Right ventricle myocardium superior (tissue), 1 donor: ENCODE results near the gene PEAK3. TPM values are rescaled to one million over a fixed set of nuclear protein-coding genes. Genes with fewer than 3 reads are reported as not detected.
A peak's percentile ranks its signal among the peaks of the same experiment; 100 is the strongest.

Experiments
- ATAC-seq: fragments of 200-7000 bp; cut with Tn5 transposase; one replicate; pipeline ENCODE4 v1.9.1; 2020; ENCODE audit warnings: mild to moderate bottlenecking; ENCODE audit not compliant: poor library complexity
- DNase-seq: peaks from one replicate; pipeline ENCODE4 v3.0.0-alpha.2; 2020
- intact Hi-C: fragments of 100-400 bp; cut with DNase I; formaldehyde crosslinking; loops from one replicate; pipeline ENCODE4 v1.11.2; 2022
- total RNA-seq: library from RNA; stranded (reverse); fragmentation: NEBNext Ultra II Directional; extraction: Animal tissue kit (Norgen Biotek cat#: 25700); gene quantifications from one replicate; pipeline ENCODE4 v1.2.1, GENCODE V29; 2021
- donor health status: DM: no; HTN: yes; CAD: no; lungs with severe emphysema.

PEAK3 gene
- total RNA-seq, 1 donor from 2014 or later = 0.70 TPM

- ATAC-seq (peak; percentile 51), DNase-seq (peak; percentile 78)
- intact Hi-C loops = no loop called here
Observed at GRCh38 chr19:2246801-2247361, 35.1 kb downstream of the PEAK3 start.

DNA sequence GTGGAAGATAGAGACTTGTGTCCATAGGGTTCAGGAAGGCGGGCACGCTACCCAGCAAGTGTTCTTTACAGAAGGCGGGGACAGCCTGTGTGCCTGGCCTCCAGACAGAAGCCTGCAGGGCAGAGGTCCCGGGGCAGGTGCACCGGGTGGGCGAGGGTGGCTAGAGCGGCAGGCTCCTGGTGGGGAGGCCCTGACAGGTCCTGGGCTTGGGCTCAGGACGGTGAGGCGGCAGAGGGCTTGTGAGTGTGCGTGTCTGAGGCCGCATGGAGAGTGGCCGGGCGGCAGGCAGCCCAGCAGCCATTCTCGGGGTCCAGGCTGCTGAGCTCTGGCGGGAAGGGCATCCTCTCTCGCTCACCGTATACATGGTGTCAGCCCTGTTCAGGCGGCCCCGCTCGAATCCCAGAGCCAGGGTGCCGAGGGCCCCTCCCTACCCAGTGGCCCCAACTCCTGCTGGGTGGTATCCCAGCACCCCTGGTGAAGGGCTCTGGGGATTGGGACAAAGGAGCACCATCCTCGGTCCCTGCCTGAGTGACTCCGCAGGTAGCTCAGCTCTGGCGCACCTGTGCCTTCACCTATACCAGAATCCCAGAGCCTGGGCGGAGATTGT, 35.9 kb downstream of the PEAK3 start:
- intact Hi-C loops = no loop called here
- DNase-seq = no peak

DNA sequence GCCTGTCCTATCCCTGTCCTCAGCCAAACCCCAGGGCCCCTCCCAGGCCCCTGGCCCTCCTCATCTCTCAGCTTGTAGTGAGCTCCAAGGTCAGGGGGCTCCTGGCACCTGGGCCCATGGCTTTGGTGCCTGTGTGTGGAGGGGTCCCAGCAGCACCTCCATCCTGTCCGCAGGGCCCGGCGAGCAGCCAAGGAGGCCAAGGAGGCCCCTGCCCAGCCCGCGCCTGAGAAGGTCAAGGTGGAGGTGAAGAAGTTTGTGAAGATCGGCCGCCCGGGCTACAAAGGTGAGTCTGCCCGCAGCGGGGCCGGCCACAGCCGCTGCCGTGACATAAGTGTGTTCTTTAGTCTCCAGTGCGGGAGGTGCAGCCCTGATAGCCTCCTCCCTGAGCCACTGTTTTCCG, 36.7 kb downstream of the PEAK3 start:
- intact Hi-C loops = no loop called here
- no peak for ATAC-seq
- DNase-seq = no peak

More for the DNA sequence above, 35.9 kb downstream of the PEAK3 start:
- no peak for ATAC-seq

GRCh38 chr19:2244486-2244885, 37.5 kb downstream of the PEAK3 start:
- no peak for ATAC-seq
- intact Hi-C loops = no loop called here
- no peak for DNase-seq

- DNase-seq = no peak
- no peak for ATAC-seq
- intact Hi-C loops = no loop called here
Observed at GRCh38 chr19:2244125-2244411, 37.9 kb downstream of the PEAK3 start.

DNA sequence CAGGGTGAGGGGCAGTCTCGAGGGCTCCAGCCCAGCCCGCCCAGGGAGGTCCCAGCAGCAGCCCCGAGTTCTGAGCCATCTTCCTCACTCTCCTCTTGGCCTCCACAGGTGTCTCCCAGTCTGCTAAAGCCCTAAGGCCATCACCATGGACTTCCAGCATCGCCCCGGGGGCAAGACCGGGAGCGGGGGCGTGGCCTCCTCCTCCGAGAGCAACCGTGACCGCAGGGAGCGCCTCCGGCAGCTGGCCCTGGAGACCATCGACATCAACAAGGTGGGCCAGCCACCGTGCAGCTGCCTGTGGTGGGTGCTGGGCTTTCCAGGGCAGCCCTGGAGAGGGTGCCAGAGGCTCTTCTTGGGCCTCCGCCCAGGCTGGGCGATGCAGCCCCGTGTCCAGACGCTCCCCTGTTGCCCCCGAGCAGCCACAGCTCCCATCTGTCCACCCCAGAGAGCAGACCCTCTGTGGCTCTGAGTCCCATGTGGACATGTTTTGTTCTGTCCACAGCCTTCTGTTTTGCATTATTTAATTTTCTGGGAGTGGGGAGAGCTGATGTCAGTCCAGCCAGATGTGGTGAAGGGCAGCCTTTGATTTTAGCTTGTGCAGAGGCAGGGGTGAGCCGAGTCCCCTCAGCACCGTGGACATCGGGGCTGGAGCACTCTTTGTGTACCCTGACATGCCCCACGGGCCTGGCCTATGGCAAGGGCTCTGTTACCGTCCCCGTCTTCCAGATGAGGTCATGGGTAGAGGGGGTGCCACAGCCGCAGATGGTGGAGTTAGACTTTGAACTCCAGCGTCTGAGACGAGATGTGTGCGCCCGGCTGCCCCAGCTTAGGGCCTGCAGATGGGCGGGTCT, 38.5 kb downstream of the PEAK3 start:
- intact Hi-C loops = no loop called here
- no peak for ATAC-seq
- no peak for DNase-seq

- intact Hi-C loops = no loop called here
- DNase-seq (no peak), ATAC-seq (no peak)
Observed at GRCh38 chr19:2242816-2243215, 39.2 kb downstream of the PEAK3 start.

DNA sequence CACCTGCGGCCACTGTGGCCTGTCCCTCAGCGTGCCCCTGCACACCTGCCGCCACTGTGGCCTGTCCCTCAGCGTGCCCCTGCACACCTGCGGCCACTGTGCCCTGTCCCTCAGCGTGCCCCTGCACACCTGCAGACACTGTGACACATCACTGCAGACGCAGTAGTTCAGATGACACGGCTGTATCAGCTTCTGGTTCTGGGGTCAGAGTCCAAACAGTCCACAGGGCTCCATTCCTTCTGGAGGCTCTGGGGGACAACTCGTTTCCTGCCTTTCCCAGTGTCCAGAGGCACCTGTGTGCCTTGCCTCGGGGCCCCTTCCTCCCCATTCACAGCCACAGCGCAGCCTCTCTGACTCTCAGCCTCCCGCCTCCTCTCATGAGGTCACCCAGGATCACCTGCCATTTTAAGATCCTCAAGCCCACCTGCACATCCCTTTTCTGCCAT, 39.9 kb downstream of the PEAK3 start:
- DNase-seq (no peak), ATAC-seq (no peak)
- intact Hi-C loops = no loop called here

- ATAC-seq (no peak), DNase-seq (no peak)
- intact Hi-C loops = no loop called here
Observed at GRCh38 chr19:2240881-2241760, 40.9 kb downstream of the PEAK3 start.

DNA sequence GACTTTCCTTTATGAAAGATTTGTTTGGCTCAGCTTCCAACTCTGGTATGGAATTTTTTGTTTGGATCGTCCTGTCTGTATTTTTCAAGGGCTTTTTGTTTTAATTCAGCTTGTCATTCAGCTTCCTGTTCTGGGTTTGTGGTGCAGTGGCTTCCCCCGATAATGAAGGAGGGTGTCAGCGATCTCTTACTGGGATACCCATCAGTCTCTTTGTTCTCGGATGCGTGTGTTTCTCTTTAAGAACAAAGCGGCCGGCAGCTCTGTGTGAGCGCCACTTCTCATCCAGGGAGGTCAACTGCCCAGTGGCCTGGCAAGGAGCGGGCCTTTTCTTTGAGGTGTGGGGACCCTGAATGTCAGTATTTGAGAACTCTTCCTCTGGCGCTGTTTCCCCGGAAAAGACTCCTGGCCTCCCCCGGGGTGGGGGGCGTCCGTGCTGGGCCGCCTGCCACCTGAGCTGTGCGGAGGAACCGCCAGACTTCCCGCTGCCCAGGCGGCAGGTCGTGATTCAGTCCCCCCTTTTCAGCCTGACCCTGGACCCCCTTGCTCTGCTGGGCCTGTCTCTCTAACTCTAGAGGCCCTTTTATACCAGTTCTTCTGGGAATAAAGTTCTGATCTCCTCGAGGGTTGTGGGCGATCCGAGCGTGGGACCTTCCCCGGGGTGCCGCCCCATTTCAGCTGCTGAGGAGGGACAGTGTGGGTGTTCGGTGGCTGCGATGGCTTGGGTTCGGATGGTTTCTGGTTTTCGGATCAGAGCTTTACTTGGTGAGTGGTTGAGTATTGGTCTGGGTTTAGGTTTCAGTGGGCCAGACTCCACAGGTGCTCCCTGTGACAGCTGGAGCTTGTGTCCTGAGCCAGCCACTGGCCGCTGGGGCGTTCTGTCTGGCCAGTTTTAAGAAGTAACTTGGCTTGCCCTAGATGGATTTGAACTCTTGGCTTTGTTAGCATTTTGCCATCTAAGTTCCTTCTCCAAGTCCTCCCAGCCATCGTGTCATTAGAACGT, 41.9 kb downstream of the PEAK3 start:
- intact Hi-C loops = loop anchor here (5.0 kb wide), 2 partner anchors 32 to 83 kb away; no protein-coding TSS in a partner anchor
- ATAC-seq = no peak
- no peak for DNase-seq

DNA sequence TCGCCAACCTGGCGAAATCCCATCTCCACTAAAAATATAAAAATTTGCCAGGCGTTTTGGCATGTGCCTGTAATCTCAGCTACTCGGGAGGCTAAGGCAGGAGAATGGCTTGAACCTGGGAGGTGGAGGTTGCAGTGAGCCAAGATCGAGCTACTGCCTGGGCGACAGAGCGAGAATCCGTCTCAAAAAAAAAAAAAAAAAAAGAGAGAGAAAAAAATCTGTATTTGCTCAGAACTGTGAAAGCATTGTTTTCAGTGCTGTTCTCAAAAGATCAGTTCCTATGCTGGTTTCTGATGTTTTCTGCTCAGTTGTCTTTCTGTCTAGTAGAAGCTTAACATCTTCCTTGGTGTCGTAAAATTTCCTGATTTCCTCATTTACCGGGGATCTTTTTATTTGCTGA, 42.8 kb downstream of the PEAK3 start:
- no peak for DNase-seq
- no peak for ATAC-seq
- intact Hi-C loops = loop anchor here (5.0 kb wide), 2 partner anchors 33 to 82 kb away; no protein-coding TSS in a partner anchor

DNA sequence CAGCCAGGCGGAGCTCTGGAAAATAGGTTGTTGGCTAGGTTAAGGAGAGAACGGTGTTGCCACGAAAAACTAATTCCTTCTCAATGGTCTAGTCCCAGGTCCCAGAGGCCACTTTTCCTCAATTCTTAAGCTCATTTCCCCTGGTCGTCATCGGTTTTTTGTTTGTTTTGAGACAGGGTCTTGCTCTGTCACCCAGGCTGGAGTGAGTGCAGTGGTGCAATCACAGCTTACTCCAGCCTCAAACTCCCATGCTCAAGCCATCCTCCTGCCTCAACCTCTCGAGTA, 44.2 kb downstream of the PEAK3 start:
- DNase-seq = no peak
- intact Hi-C loops = loop anchor here (5.0 kb wide), 2 partner anchors 34 to 81 kb away; no protein-coding TSS in a partner anchor
- ATAC-seq = no peak

DNA sequence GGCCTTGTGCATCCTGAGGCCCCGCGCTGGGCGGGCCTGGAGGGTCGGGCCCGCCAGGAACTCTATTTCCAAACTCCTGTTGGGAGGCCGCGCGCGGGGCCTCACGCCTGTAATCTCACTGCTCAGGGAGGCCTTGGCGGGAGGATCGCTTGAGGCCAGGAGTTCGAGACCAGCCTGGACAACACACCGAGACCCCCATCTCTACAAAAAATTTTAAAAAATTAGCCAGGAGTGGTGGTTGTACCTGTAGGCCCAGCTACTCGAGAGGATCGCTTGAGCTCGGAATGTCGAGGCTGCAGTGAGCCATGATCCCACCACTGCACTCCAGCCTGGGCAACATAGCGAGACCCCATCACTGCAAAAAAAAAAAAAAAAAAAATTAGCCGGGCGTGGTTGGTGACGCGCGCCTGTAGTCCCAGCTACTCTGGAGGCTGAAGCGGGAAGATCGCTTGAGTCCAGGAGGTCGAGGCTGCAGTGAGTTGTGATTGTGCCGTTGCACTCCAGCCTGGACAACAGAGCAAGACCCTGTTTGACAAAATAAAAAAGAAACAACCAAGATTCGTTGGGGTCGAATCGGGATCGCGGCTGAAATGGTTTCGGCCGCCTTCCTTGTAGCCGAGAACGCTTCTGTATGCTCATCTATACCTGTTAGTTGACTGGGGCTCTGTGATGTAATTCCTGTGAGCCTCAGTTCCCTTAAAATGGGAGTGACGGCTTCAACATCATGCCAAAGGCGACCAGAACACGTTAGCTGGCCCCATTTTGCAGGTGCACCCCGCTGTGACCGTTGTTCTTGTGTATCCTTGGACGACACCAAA, 44.7 kb downstream of the PEAK3 start:
- intact Hi-C loops = loop anchor here (5.0 kb wide), 2 partner anchors 35 to 80 kb away; no protein-coding TSS in a partner anchor
- ATAC-seq (no peak), DNase-seq (no peak)

- DNase-seq (peak; percentile 98), ATAC-seq (peak; percentile 94)
- intact Hi-C loops = loop anchor here (5.0 kb wide), 2 partner anchors 36 to 79 kb away; no protein-coding TSS in a partner anchor
Observed at GRCh38 chr19:2236314-2237050, 45.5 kb downstream of the PEAK3 start, which contains the start of the genes PLEKHJ1 and SF3A2. PLEKHJ1 (minus strand) TSS chr19:2236329; CDS start chr19:2236248, 81 bp downstream. SF3A2 (plus strand) TSS chr19:2236824; CDS start chr19:2243419, 6,595 bp downstream.

DNA sequence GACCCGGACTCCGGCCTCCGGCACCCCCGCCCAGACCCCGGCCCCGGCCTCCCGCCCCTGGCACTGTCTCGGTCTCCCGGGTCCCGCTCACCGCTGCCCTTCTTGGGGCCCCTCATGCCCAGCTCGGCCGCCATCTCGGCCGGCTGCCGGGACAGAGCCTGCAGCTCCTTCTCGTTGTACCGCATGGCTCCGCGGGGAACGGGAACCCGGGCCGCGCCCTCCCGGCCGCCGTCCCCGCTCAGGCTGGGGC, 46.0 kb downstream of the PEAK3 start:
- intact Hi-C loops = loop anchor here (5.0 kb wide), 2 partner anchors 36 to 79 kb away; no protein-coding TSS in a partner anchor
- DNase-seq = no peak

GRCh38 chr19:2235381-2236063, 46.5 kb downstream of the PEAK3 start:
- no peak for DNase-seq
- intact Hi-C loops = loop anchor here (5.0 kb wide), 2 partner anchors 37 to 78 kb away; no protein-coding TSS in a partner anchor
- ATAC-seq = peak; percentile 7

More for the DNA sequence above, 46.0 kb downstream of the PEAK3 start:
- ATAC-seq = no peak
